Natural killer cell (primary cell): ENCODE data around the gene GOLPH3. TPM values are rescaled to one million over a fixed set of nuclear protein-coding genes. Genes with fewer than 3 reads are reported as not detected.

Experiments used
- ATAC-seq, 3 donors: fragments of 150-1000 bp in 2 of 3; fragments of 200-7000 bp in 1 of 3; cut with Tn5 transposase; 1 replicate in 1 of 3; 2 replicates in 2 of 3; pipeline ENCODE4 v1.10.0; 2021; ENCODE audit warnings: mild to moderate bottlenecking in 2 of 3, moderate library complexity in 2 of 3
- DNase-seq, 2 donors: peaks; one replicate each; pipeline versions ENCODE4 v3.0.0 to v3.0.0-alpha.2; 2013 to 2021; ENCODE audit warnings: mixed read lengths in 1 of 2
- H3K27ac ChIP-seq: one replicate; pipeline ENCODE4 v1.5.1; 2013; ENCODE audit warnings: mild to moderate bottlenecking, low read length
- H3K27me3 ChIP-seq: one replicate; pipeline ENCODE4 v1.6.1; 2013; ENCODE audit warnings: low read length; ENCODE audit not compliant: control insufficient read depth, insufficient read depth
- H3K36me3 ChIP-seq: one replicate; pipeline ENCODE4 v1.6.1; 2013; ENCODE audit warnings: low read length; ENCODE audit not compliant: control insufficient read depth, insufficient read depth
- H3K4me1 ChIP-seq: one replicate; pipeline ENCODE4 v1.6.1; 2013; ENCODE audit warnings: low read length; ENCODE audit not compliant: control insufficient read depth, insufficient read depth
- H3K4me3 ChIP-seq: one replicate; pipeline ENCODE4 v1.5.1; 2013; ENCODE audit warnings: low read length
- H3K9me3 ChIP-seq: one replicate; pipeline ENCODE4 v1.6.1; 2013; ENCODE audit warnings: low read length; ENCODE audit not compliant: control insufficient read depth, insufficient read depth
- H3K27ac Mint-ChIP-seq, 2 donors: one replicate each; pipeline ENCODE4 v1.8.0; 2022; ENCODE audit warnings: mild to moderate bottlenecking in 2 of 2, mixed read lengths in 2 of 2, moderate library complexity in 1 of 2
- H3K27me3 Mint-ChIP-seq, 2 donors: one replicate each; pipeline ENCODE4 v1.8.0; 2022; ENCODE audit warnings: low read depth in 2 of 2, mixed read lengths in 2 of 2
- H3K36me3 Mint-ChIP-seq: one replicate; pipeline ENCODE4 v1.8.0; 2022; ENCODE audit warnings: mixed read lengths
- H3K4me1 Mint-ChIP-seq, 2 donors: one replicate each; pipeline ENCODE4 v1.8.0; 2022; ENCODE audit warnings: mixed read lengths in 2 of 2
- H3K4me3 Mint-ChIP-seq: one replicate; pipeline ENCODE4 v1.8.0; 2022; ENCODE audit warnings: mild to moderate bottlenecking, moderate library complexity, mixed read lengths
- H3K9me3 Mint-ChIP-seq, 2 donors: one replicate each; pipeline ENCODE4 v1.8.0; 2022; ENCODE audit warnings: mixed read lengths in 2 of 2
- WGBS: methylation state at CpG from one replicate; pipeline ENCODE4 v1.1.7; 2013; ENCODE audit warnings: missing lambda C conversion rate; ENCODE audit not compliant: insufficient coverage; 5-methylcytosine and 5-hydroxymethylcytosine counted together
- intact Hi-C: fragments of 100-400 bp; cut with micrococcal nuclease; formaldehyde crosslinking; loops from one replicate; pipeline ENCODE4 v1.14.2; 2022
- total RNA-seq, 4 donors: library from RNA; stranded (reverse); fragments of 120-200 nt in 1 of 4; gene quantifications; one replicate each; pipeline versions ENCODE4 v1.2.3 to v1.2.4, GENCODE V29; 2013 to 2022
- TF ChIP-seq, protein P1 (sequence below): fragments of 200-600 bp; IDR thresholded peaks from one replicate; pipeline ENCODE4 v1.8.0; 2022; ENCODE audit warnings: antibody characterized with exemption

GOLPH3 gene
- total RNA-seq, 3 donors from 2014 or later (not counting 1 experiment from before 2014, with no cell fraction given) = 67.6 to 70.6 (median 69.3) TPM

DNA sequence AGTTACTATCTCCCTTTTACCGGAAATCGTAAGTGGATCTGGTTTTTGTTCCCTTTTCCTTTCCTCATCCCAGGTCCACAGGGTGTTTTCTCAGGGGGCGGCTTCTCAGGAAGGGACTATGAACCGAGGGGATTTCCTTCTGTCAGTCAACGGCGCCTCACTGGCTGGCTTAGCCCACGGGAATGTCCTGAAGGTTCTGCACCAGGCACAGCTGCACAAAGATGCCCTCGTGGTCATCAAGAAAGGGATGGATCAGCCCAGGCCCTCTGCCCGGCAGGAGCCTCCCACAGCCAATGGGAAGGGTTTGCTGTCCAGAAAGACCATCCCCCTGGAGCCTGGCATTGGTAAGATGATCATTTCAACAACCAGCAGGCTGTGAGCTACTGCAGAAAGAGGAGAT lies 75.8 kb downstream of the GOLPH3 start:
- Histone ChIP-seq H3K27me3 (no peaks in the 10 kb centered on the region), H3K36me3 (peaks cover 34% of the 10 kb centered on the region), H3K27ac (no peak overlapping the region), H3K4me1 (no peaks in the 10 kb centered on the region), H3K4me3 (no peak overlapping the region), H3K9me3 (no peaks in the 10 kb centered on the region)
- Mint-ChIP-seq H3K4me1 (peaks cover 1 to 2% of the 10 kb centered on the region in 2 donors), H3K27me3 (no peaks in the 10 kb centered on the region), H3K27ac (no peak overlapping the region), H3K36me3 (peaks cover 8% of the 10 kb centered on the region), H3K9me3 (no peaks in the 10 kb centered on the region), H3K4me3 (no peak overlapping the region)
- ATAC-seq = no peak
- TF ChIP-seq, protein P1, sequence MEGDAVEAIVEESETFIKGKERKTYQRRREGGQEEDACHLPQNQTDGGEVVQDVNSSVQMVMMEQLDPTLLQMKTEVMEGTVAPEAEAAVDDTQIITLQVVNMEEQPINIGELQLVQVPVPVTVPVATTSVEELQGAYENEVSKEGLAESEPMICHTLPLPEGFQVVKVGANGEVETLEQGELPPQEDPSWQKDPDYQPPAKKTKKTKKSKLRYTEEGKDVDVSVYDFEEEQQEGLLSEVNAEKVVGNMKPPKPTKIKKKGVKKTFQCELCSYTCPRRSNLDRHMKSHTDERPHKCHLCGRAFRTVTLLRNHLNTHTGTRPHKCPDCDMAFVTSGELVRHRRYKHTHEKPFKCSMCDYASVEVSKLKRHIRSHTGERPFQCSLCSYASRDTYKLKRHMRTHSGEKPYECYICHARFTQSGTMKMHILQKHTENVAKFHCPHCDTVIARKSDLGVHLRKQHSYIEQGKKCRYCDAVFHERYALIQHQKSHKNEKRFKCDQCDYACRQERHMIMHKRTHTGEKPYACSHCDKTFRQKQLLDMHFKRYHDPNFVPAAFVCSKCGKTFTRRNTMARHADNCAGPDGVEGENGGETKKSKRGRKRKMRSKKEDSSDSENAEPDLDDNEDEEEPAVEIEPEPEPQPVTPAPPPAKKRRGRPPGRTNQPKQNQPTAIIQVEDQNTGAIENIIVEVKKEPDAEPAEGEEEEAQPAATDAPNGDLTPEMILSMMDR = no peak
- WGBS = 91% methylated on average over 9 of the region's 9 CpGs
- intact Hi-C loops = no loop called here
- no peak for DNase-seq

DNA sequence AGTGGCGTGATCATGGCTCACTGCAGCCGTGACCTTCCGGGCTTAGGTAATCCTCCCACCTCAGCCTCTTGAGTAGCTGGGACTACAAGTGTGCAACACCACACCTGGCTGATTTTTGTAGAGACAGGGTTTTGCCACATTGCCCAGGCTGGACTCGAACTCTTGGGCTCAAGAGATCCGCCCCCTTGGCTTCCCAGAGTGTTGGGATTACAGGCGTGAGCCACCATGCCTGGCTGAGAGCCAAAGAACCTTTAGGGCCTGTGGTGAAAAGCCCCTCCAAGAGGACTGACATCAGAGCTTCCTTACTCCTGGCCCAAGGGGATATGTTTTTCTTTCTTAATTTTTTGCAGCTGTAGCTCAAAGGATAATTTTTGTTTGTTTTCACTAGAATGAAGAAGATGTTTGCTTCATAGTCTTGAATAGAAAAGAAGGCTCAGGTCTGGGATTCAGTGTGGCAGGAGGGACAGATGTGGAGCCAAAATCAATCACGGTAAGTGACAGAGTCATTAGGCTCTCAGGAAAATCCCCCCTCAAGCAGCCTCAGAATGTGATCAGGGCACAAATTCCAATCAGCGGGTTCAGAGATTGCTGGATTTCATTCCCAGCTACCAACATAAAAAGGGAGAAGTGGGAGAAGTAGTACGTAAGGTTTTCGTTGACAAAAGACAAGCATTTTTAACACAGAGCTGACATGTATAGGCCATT lies 77.1 kb downstream of the GOLPH3 start:
- H3K4me3 Mint-ChIP-seq = no peak overlapping the region
- no peaks in the 10 kb centered on the region for H3K4me1 ChIP-seq
- H3K36me3 Mint-ChIP-seq = no peaks in the 10 kb centered on the region
- intact Hi-C loops = no loop called here
- H3K27ac ChIP-seq = no peak overlapping the region
- H3K9me3 Mint-ChIP-seq = no peaks in the 10 kb centered on the region
- ATAC-seq (no peak), DNase-seq (no peak)
- H3K4me3 ChIP-seq = no peak overlapping the region
- H3K36me3 ChIP-seq = peaks cover 29% of the 10 kb centered on the region
- H3K9me3 ChIP-seq = no peaks in the 10 kb centered on the region
- TF ChIP-seq, protein P1 = no peak
- H3K27ac Mint-ChIP-seq = no peak overlapping the region
- H3K4me1 Mint-ChIP-seq = peaks cover 5 to 6% of the 10 kb centered on the region in 2 donors
- WGBS = 95% methylated on average over 9 of the region's 10 CpGs
- H3K27me3 Mint-ChIP-seq = no peaks in the 10 kb centered on the region
- H3K27me3 ChIP-seq = no peaks in the 10 kb centered on the region

DNA sequence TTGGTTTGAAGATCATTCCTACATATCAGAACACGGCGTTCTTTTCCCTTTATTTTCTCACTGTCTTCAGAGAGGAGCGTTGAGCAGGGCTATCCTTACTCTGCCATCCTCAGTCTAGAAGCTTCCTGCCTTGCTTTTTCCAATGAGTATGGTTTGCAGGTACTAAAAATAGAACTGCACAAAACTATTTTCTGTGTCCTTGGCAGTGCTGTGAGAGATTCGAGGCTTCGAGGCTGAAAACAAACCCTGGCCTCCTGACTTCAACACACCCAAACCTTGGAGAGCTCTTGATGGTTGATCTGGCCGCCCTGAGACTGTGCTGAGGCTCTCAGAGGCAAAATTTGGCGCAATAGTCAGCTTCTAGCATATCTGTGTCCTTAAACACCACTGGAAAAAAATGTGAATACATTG lies 78.9 kb downstream of the GOLPH3 start:
- Mint-ChIP-seq H3K9me3 (no peaks in the 10 kb centered on the region), H3K4me1 (peaks cover 5 to 6% of the 10 kb centered on the region in 2 donors), H3K4me3 (no peak overlapping the region), H3K27ac (no peak overlapping the region), H3K27me3 (no peaks in the 10 kb centered on the region), H3K36me3 (no peaks in the 10 kb centered on the region)
- no peaks in the 10 kb centered on the region for H3K9me3 ChIP-seq
- no peak overlapping the region for H3K4me3 ChIP-seq
- DNase-seq (no peak), ATAC-seq (no peak)
- 67% methylated on average over 6 of the region's 7 CpGs for WGBS
- TF ChIP-seq, protein P1 = no peak
- intact Hi-C loops = no loop called here
- no peaks in the 10 kb centered on the region for H3K4me1 ChIP-seq
- H3K27me3 ChIP-seq = no peaks in the 10 kb centered on the region
- H3K36me3 ChIP-seq = peaks cover 17% of the 10 kb centered on the region
- no peak overlapping the region for H3K27ac ChIP-seq

DNA sequence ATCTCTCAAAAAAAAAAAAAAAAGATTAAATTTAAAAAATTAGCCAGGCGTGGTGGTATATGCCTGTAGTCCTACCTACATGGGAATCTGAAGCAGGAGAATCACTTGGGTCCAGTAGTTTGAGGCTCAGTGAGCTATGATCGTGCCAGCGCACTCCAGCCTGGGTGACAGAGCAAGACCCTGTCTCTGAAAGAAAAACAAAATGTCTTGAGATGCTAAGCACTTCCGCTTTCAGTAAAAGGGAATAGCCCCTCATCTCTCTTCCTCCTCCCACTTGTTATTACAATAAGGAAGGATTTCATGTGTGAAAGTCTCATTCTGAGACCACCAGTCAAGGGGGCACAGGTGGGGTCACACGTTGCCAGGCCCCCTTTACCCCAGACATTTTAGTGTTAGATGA lies 79.4 kb downstream of the GOLPH3 start:
- WGBS = 94% methylated on average over 3 of the region's 5 CpGs
- ATAC-seq (no peak), DNase-seq (no peak)
- Histone ChIP-seq H3K36me3 (peaks cover 12% of the 10 kb centered on the region), H3K27ac (no peak overlapping the region), H3K4me1 (no peaks in the 10 kb centered on the region), H3K4me3 (no peak overlapping the region), H3K9me3 (no peaks in the 10 kb centered on the region), H3K27me3 (no peaks in the 10 kb centered on the region)
- Mint-ChIP-seq H3K27ac (no peak overlapping the region), H3K4me3 (no peak overlapping the region), H3K27me3 (no peaks in the 10 kb centered on the region), H3K36me3 (no peaks in the 10 kb centered on the region), H3K4me1 (peaks cover 5 to 6% of the 10 kb centered on the region in 2 donors), H3K9me3 (no peaks in the 10 kb centered on the region)
- intact Hi-C loops = loop anchor here (5.0 kb wide), 1 partner anchor 562 kb away; the partner anchor contains the start of genes C5orf22 and DROSHA
- TF ChIP-seq, protein P1 = no peak
